Hepatocyte (in vitro differentiated cells): Measurements from ENCODE around the gene PSMB1.

Experiments used
- EZH2 ChIP-seq: fragments of 200-600 bp; sonication (generic); IDR thresholded peaks from 2 replicates; pipeline ENCODE4 v1.6.1; 2016; ENCODE audit warnings: antibody characterized with exemption, mild to moderate bottlenecking, borderline replicate concordance
- EZH2phosphoT487 ChIP-seq: fragments of 200-600 bp; sonication (generic); IDR thresholded peaks from one replicate; pipeline ENCODE4 v1.6.1; 2018; ENCODE audit warnings: antibody characterized with exemption, mild to moderate bottlenecking, low read depth, moderate library complexity; ENCODE audit not compliant: unreplicated experiment, severe bottlenecking
- TF ChIP-seq, protein P1 (sequence below): fragments of 200-600 bp; sonication (generic); IDR thresholded peaks from 2 replicates; pipeline ENCODE4 v1.5.1; 2016; ENCODE audit warnings: antibody characterized with exemption, mild to moderate bottlenecking; ENCODE audit not compliant: poor library complexity

DNA sequence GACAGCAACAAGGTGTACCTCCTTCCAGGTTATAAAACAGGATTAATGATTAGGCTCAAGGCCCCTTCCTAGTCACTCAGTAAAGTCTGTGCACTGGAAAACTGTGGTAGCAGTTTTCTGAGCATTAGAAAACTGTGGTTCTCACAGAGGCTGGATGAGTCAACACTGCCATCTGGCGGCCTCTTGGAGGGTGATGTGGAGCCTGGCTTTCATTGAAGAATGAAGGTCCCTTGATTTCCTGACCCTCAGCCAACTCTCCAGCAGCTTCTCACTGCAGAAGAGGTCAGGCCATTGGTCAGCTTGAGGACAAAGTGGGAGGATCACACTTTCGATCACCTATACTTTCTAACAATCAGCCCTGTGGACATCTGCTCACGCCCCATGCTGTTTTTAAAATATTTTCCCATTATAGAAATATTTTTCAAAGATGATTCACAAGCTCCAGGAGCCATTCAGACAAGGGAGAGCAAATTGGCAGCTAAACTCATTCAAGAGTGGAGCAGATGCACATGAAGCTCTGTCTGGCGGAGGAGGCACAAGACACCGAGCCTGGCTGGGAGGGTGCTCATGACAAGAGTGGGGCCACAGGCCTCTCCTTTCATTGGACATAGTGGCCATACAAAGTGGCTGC lies 23.2 kb downstream of the PSMB1 start:
- TF ChIP-seq, protein P1, sequence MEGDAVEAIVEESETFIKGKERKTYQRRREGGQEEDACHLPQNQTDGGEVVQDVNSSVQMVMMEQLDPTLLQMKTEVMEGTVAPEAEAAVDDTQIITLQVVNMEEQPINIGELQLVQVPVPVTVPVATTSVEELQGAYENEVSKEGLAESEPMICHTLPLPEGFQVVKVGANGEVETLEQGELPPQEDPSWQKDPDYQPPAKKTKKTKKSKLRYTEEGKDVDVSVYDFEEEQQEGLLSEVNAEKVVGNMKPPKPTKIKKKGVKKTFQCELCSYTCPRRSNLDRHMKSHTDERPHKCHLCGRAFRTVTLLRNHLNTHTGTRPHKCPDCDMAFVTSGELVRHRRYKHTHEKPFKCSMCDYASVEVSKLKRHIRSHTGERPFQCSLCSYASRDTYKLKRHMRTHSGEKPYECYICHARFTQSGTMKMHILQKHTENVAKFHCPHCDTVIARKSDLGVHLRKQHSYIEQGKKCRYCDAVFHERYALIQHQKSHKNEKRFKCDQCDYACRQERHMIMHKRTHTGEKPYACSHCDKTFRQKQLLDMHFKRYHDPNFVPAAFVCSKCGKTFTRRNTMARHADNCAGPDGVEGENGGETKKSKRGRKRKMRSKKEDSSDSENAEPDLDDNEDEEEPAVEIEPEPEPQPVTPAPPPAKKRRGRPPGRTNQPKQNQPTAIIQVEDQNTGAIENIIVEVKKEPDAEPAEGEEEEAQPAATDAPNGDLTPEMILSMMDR = peak; percentile 93
- TF ChIP-seq EZH2 = no peak
- TF ChIP-seq EZH2phosphoT487 = no peak
